Erythroblast (primary cell): ENCODE data around the gene LRMDA.

Source experiments
- GATA1 ChIP-seq: IDR thresholded peaks from 2 replicates; pipeline ENCODE4 v1.6.1; 2011; ENCODE audit warnings: low read depth, mild to moderate bottlenecking, control low read depth, low read length, moderate library complexity
- POLR2A ChIP-seq: IDR thresholded peaks from 2 replicates; pipeline ENCODE4 v1.6.1; 2011; ENCODE audit warnings: mild to moderate bottlenecking, low read length

DNA sequence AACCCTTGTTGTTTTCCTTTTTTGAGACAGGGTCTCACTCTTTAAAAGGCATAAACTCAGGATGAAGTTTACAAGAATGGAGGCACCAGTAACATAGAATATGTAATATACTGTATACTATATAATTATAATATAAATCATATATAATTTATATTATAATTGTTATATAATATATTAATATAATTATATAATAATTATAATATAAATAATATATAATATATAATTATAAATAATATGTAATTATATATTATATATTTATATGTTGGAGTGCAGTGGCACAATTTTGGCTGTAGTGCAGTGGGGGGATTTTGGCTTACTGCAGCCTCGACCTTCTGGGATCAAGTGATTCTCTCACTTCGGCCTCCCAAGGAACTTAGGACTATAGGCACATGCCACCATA is 96.1 kb downstream of the LRMDA start:
- no peak for TF ChIP-seq POLR2A
- TF ChIP-seq GATA1 = no peak
